Transverse colon (tissue), 4 donors: ENCODE results near the gene KLF18.

Experiments used
- EP300 ChIP-seq: sonication (generic); formaldehyde crosslinking; IDR thresholded peaks from one replicate; pipeline ENCODE4 v1.6.1; 2017; ENCODE audit warnings: antibody characterized with exemption, low read depth
- POLR2A ChIP-seq: fragments of 450-650 bp; IDR thresholded peaks from one replicate; pipeline ENCODE4 v1.6.1; 2016; ENCODE audit warnings: antibody characterized with exemption, mild to moderate bottlenecking, moderate library complexity
- POLR2AphosphoS5 ChIP-seq, 3 donors: sonication (generic); formaldehyde crosslinking; IDR thresholded peaks; one replicate each; pipeline ENCODE4 v1.6.1; 2016; ENCODE audit warnings: antibody characterized with exemption in 3 of 3
- TF ChIP-seq, protein P1 (sequence below), 5 experiments: fragments of 200-600 bp in 3 of 5; fragments of 450-650 bp in 2 of 5; sonication (generic) in 3 of 5; IDR thresholded peaks; 1 replicate in 2 of 5; 2 replicates in 3 of 5; pipeline ENCODE4 v1.5.1; 2016 to 2017; ENCODE audit warnings: antibody characterized with exemption in 5 of 5, inconsistent platforms in 3 of 5, mild to moderate bottlenecking in 2 of 5, moderate library complexity in 1 of 5

GRCh38 chr1:44112486-44112885 lies 28.9 kb downstream of the KLF18 start:
- TF ChIP-seq, protein P1, sequence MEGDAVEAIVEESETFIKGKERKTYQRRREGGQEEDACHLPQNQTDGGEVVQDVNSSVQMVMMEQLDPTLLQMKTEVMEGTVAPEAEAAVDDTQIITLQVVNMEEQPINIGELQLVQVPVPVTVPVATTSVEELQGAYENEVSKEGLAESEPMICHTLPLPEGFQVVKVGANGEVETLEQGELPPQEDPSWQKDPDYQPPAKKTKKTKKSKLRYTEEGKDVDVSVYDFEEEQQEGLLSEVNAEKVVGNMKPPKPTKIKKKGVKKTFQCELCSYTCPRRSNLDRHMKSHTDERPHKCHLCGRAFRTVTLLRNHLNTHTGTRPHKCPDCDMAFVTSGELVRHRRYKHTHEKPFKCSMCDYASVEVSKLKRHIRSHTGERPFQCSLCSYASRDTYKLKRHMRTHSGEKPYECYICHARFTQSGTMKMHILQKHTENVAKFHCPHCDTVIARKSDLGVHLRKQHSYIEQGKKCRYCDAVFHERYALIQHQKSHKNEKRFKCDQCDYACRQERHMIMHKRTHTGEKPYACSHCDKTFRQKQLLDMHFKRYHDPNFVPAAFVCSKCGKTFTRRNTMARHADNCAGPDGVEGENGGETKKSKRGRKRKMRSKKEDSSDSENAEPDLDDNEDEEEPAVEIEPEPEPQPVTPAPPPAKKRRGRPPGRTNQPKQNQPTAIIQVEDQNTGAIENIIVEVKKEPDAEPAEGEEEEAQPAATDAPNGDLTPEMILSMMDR (IDR thresholded peaks at IDR 0.05): no peak
- TF ChIP-seq POLR2A: no peak
- TF ChIP-seq POLR2AphosphoS5 (IDR thresholded peaks at IDR 0.05): no peak
- TF ChIP-seq EP300: no peak
